GM19468 (cell line): ENCODE measurements around the gene ABHD13.

Experiments
- ATAC-seq: cut with Tn5 transposase; IDR thresholded peaks from one replicate; pipeline ENCODE4 v1.9.1; 2021; ENCODE audit warnings: mild to moderate bottlenecking, moderate library complexity, moderate number of reproducible peaks; ENCODE audit not compliant: unreplicated experiment; ENCODE audit errors: extremely low read depth

Gene ABHD13

DNA sequence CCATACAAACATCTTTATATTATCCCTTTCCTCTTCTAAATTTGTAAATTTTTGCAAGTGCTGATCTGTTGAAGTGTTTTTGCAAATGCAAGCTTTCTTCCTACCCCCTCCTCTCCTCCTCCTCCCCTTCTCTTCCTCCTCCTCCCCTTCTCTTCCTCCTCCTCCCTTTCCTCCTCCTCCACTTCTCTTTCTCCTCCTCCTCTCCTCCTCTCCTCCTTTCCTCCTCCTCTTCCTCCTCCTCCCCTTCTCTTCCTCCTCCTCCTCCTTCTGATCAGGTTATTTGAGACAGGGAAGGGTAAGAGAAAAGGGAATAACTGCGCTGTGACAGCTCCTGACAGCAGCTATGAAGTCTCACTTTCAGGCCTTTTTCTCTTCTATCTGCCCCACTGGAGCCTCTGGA is 60.3 kb downstream of the ABHD13 start:
- ATAC-seq = no peak

GRCh38 chr13:108281901-108282300 is 63.7 kb downstream of the ABHD13 start:
- no peak for ATAC-seq

- no peak for ATAC-seq
These were observed 64.9 kb downstream of the ABHD13 start for GRCh38 chr13:108283110-108283509.
